A549 (cell line): ENCODE measurements around the gene SLC26A1. TPM values are rescaled to one million over a fixed set of nuclear protein-coding genes. Genes with fewer than 3 reads are reported as not detected.

ENCODE experiments used
- ATAC-seq, 2 experiments: fragments of 200-7000 bp in 1 of 2; fragments of >200 bp in 1 of 2; cut with Nextera tagmentation in 1 of 2; cut with Tn5 transposase in 1 of 2; 3 replicates each; pipeline versions ENCODE4 v1.8.0 to v1.9.1; 2018 to 2020; ENCODE audit warnings: mild to moderate bottlenecking in 1 of 2, moderate library complexity in 1 of 2
- CTCF ChIA-PET: fragments of 300-600 bp; sonication (Branson Sonifier 250); formaldehyde crosslinking; extraction: SDS; loops from one replicate; lab custom pipeline; 2021; ENCODE audit warnings: antibody characterized with exemption, inconsistent platforms; lab: Yijun Ruan, JAX
- POLR2A ChIA-PET: fragments of 350-600 bp; formaldehyde crosslinking; extraction: SDS; loops from one replicate; lab custom pipeline; 2021; ENCODE audit warnings: antibody characterized with exemption, inconsistent platforms; lab: Yijun Ruan, JAX
- DNase-seq, 2 experiments: peaks; one replicate each; pipeline versions ENCODE4 v3.0.0 to v3.0.0-alpha.2; 2011 to 2016; ENCODE audit warnings: low read depth in 1 of 2, low spot score in 1 of 2
- FAIRE-seq: peaks from 2 replicates; lab custom pipeline; 2011; peaks lifted over from hg19 to GRCh38; lab: Jason Lieb, UNC
- H3K27ac ChIP-seq, 2 experiments: fragments of >200 bp; sonication (Bioruptor Twin); formaldehyde crosslinking; 3 replicates each; pipeline ENCODE4 v1.5.1; 2016 to 2017
- H3K4me1 ChIP-seq: fragments of >200 bp; sonication (Bioruptor Twin); formaldehyde crosslinking; 3 replicates; pipeline ENCODE4 v1.6.1; 2016
- H3K4me2 ChIP-seq: fragments of >200 bp; sonication (Bioruptor Twin); formaldehyde crosslinking; 3 replicates; pipeline ENCODE4 v1.6.1; 2016
- H3K4me3 ChIP-seq: fragments of >200 bp; sonication (Bioruptor Twin); formaldehyde crosslinking; 3 replicates; pipeline ENCODE4 v1.5.1; 2016
- H3K9me3 ChIP-seq: fragments of >200 bp; sonication (Bioruptor Twin); formaldehyde crosslinking; 3 replicates; pipeline ENCODE4 v1.6.1; 2016
- BHLHE40 ChIP-seq: IDR thresholded peaks from 2 replicates; pipeline ENCODE4 v1.6.1; 2012; ENCODE audit warnings: low read depth, low read length, inconsistent platforms
- CBX2 ChIP-seq: fragments of 200-600 bp; sonication (generic); IDR thresholded peaks from 2 replicates; pipeline ENCODE4 v1.6.1; 2016; ENCODE audit warnings: low read depth, mild to moderate bottlenecking, borderline replicate concordance
- CBX8 ChIP-seq: fragments of 200-600 bp; sonication (generic); IDR thresholded peaks from 2 replicates; pipeline ENCODE4 v1.6.1; 2016
- CEBPB ChIP-seq, 2 experiments: fragments of >200 bp in 1 of 2; sonication (Bioruptor Twin) in 1 of 2; formaldehyde crosslinking in 1 of 2; IDR thresholded peaks; 2 replicates each; pipeline ENCODE4 v1.6.1; 2012 to 2016
- CHD2 ChIP-seq: fragments of 150-350 bp; IDR thresholded peaks from 2 replicates; pipeline ENCODE4 v1.6.1; 2014; ENCODE audit warnings: low read length; ENCODE audit not compliant: partially characterized antibody
- FOSL2 ChIP-seq, 2 experiments: fragments of 450-650 bp in 1 of 2; fragments of >200 bp in 1 of 2; sonication (Bioruptor Twin) in 1 of 2; formaldehyde crosslinking; IDR thresholded peaks; 2 replicates each; pipeline versions ENCODE4 v1.5.0 to v1.6.1; 2016 to 2020; ENCODE audit warnings: mild to moderate bottlenecking in 1 of 2, moderate library complexity in 1 of 2
- FOXS1 ChIP-seq: fragments of 250-450 bp; sonication (Bioruptor Pico); IDR thresholded peaks from 2 replicates; pipeline ENCODE4 v1.5.0; 2020; ENCODE audit warnings: mild to moderate bottlenecking, moderate library complexity
- HMGXB4 ChIP-seq: fragments of 250-450 bp; sonication (Bioruptor Pico); IDR thresholded peaks from 2 replicates; pipeline ENCODE4 v1.5.0; 2021; ENCODE audit warnings: mild to moderate bottlenecking, moderate library complexity, borderline replicate concordance
- KDM1A ChIP-seq: fragments of 200-600 bp; sonication (generic); IDR thresholded peaks from 2 replicates; pipeline ENCODE4 v1.6.1; 2016; ENCODE audit warnings: low read depth, mild to moderate bottlenecking
- MAFK ChIP-seq: fragments of 450-650 bp; IDR thresholded peaks from 2 replicates; pipeline ENCODE4 v1.6.1; 2014; ENCODE audit not compliant: partially characterized antibody
- NPAS2 ChIP-seq: fragments of 250-450 bp; sonication (Bioruptor Pico); IDR thresholded peaks from 2 replicates; pipeline ENCODE4 v1.8.0; 2022; ENCODE audit warnings: mild to moderate bottlenecking, moderate library complexity, borderline replicate concordance
- RARB ChIP-seq: fragments of 250-450 bp; sonication (Bioruptor Pico); IDR thresholded peaks from 2 replicates; pipeline ENCODE4 v1.8.0; 2021; ENCODE audit warnings: mild to moderate bottlenecking, moderate library complexity
- RFX5 ChIP-seq: fragments of 450-650 bp; IDR thresholded peaks from 2 replicates; pipeline ENCODE4 v1.7.1; 2014; ENCODE audit warnings: antibody characterized with exemption, mild to moderate bottlenecking, moderate library complexity
- SMC3 ChIP-seq: fragments of >200 bp; sonication (Bioruptor Twin); formaldehyde crosslinking; IDR thresholded peaks from 3 replicates; pipeline ENCODE4 v1.6.1; 2018; ENCODE audit warnings: inconsistent platforms
- TFCP2L1 ChIP-seq: fragments of 250-450 bp; sonication (Bioruptor Pico); IDR thresholded peaks from 2 replicates; pipeline ENCODE4 v1.5.0; 2021; ENCODE audit warnings: mild to moderate bottlenecking
- TP53 ChIP-seq: fragments of 250-450 bp; sonication (Bioruptor Pico); IDR thresholded peaks from 2 replicates; pipeline ENCODE4 v1.5.0; 2021; ENCODE audit warnings: mild to moderate bottlenecking, moderate library complexity
- ZSCAN20 ChIP-seq: fragments of 250-450 bp; sonication (Bioruptor Pico); IDR thresholded peaks from 2 replicates; pipeline ENCODE4 v1.8.0; 2022; ENCODE audit warnings: mild to moderate bottlenecking, moderate library complexity
- WGBS: methylation state at CpG from one replicate; pipeline ENCODE4 v1.1.6; 2017; ENCODE audit errors: missing lambda C conversion rate; 5-methylcytosine and 5-hydroxymethylcytosine counted together
- polyA plus RNA-seq, 4 experiments: library from polyadenylated mRNA; depleted of rRNA in 3 of 4; stranded (reverse); fragments of >200 nt; fragmentation: RNase III in 1 of 4; extraction: RNeasy Plus Mini Kit Qiagen cat#74134 plus additional on column Dnase treatment in 1 of 4; gene quantifications; 2 replicates in 3 of 4; 3 replicates in 1 of 4; pipeline ENCODE4 v1.2.3, GENCODE V29; 2011 to 2017
- TF ChIP-seq, protein P1 (sequence below): fragments of 450-650 bp; IDR thresholded peaks from 2 replicates; pipeline ENCODE4 v1.6.1; 2014; ENCODE audit warnings: antibody characterized with exemption
- TF ChIP-seq, protein P2 (sequence below): fragments of >200 bp; sonication (Bioruptor Twin); formaldehyde crosslinking; IDR thresholded peaks from 3 replicates; pipeline ENCODE4 v1.5.1; 2016

Gene SLC26A1
- polyA plus RNA-seq, 2 of the 4 experiments (the other 2 are of a cell fraction), result 0.23 to 0.61 TPM

GRCh38 chr4:989722-990471 is 3.3 kb downstream of the SLC26A1 start:
- H3K4me2 ChIP-seq, result no peak overlapping the region
- 100% methylated on average over 4 of the region's 58 CpGs for WGBS
- FAIRE-seq, result no peak

DNA sequence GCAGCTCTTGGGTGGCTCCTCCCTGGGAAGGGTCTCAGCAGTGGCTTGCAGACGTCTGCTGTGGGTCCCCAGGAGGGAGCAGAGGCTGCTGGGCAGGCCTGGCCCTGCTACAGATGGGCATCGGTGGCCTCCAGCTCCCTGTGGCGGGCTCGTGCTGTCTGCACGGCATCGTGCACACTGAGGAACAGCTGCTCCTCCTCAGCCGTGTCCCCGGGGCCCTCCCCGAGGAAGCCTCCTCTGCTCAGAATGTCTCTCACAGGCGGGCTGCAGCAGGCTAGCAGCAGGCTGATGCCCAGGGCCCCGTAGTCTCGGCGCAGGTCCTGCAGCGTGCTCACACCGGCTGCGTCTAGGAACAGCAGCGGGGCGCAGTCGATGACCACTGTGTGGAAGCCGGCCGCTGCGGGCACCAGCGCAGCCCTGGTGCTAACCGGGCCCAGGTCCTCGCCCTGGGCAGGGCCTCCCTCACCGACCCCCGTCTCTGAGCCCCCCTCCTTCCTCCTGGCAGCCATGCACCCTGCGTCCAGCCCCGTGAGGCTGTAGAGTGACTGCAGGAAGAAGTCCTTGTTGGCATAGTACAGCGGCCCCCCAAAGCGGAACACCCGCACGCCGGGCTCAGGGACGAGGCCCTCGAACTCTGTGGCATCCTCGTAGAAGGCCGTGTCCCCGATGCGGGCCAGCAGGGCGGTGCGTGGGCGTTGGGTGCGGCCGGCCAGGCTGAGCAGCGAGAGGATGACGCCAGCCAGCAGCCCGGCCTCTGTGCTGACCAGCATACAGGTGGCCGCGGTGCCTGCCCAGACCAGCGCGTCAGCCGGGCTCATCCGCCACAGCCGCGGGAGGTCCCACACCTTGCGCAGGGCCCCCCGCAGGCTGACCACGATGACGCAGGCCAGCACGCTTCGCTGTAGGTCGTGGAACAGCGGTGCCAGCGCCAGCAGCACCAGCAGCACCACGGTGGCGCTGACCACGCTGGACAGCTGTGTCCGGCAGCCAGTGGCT is 4.2 kb downstream of the SLC26A1 start:
- DNase-seq, result no peak
- 96% methylated on average over 25 of the region's 69 CpGs for WGBS
- ATAC-seq, result no peak
- Histone ChIP-seq H3K9me3 (no peaks in the 10 kb centered on the region), H3K27ac (no peak overlapping the region; a peak in 1 of 6 replicates), H3K4me1 (peaks cover 31% of the 10 kb centered on the region), H3K4me2 (no peak overlapping the region; the same call in 2 of the 3 replicates), H3K4me3 (no peak overlapping the region)
- ChIA-PET POLR2A (no interaction called here), CTCF (interaction anchor here (0.9 kb wide), 1 partner anchor 246 kb away, joined by 4 read pairs; no protein-coding TSS in a partner anchor)
- no peak for FAIRE-seq
- TF ChIP-seq KDM1A (no peak), SMC3 (no peak), CBX8 (no peak), CEBPB (IDR thresholded peaks at IDR 0.05) (no peak), TP53 (CRISPR knock-in tag) (no peak), CBX2 (no peak), MAFK (no peak), ZSCAN20 (CRISPR knock-in tag) (no peak), FOXS1 (CRISPR knock-in tag) (no peak), HMGXB4 (CRISPR knock-in tag) (no peak), RARB (no peak), BHLHE40 (no peak), FOSL2 (IDR thresholded peaks at IDR 0.05) (no peak), FOSL2 (CRISPR knock-in tag; IDR thresholded peaks at IDR 0.05) (no peak), TFCP2L1 (CRISPR knock-in tag) (no peak), CHD2 (no peak), NPAS2 (CRISPR knock-in tag) (no peak)
- TF ChIP-seq, protein P1, sequence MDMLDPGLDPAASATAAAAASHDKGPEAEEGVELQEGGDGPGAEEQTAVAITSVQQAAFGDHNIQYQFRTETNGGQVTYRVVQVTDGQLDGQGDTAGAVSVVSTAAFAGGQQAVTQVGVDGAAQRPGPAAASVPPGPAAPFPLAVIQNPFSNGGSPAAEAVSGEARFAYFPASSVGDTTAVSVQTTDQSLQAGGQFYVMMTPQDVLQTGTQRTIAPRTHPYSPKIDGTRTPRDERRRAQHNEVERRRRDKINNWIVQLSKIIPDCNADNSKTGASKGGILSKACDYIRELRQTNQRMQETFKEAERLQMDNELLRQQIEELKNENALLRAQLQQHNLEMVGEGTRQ, result no peak
- TF ChIP-seq, protein P2, sequence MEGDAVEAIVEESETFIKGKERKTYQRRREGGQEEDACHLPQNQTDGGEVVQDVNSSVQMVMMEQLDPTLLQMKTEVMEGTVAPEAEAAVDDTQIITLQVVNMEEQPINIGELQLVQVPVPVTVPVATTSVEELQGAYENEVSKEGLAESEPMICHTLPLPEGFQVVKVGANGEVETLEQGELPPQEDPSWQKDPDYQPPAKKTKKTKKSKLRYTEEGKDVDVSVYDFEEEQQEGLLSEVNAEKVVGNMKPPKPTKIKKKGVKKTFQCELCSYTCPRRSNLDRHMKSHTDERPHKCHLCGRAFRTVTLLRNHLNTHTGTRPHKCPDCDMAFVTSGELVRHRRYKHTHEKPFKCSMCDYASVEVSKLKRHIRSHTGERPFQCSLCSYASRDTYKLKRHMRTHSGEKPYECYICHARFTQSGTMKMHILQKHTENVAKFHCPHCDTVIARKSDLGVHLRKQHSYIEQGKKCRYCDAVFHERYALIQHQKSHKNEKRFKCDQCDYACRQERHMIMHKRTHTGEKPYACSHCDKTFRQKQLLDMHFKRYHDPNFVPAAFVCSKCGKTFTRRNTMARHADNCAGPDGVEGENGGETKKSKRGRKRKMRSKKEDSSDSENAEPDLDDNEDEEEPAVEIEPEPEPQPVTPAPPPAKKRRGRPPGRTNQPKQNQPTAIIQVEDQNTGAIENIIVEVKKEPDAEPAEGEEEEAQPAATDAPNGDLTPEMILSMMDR, result no peak

More at GRCh38 chr4:989722-990471, 3.3 kb downstream of the SLC26A1 start:
- ATAC-seq (no peak), DNase-seq (no peak)
- no peak overlapping the region for H3K27ac ChIP-seq
- peaks cover 28% of the 10 kb centered on the region for H3K4me1 ChIP-seq
- ChIA-PET POLR2A (no interaction called here), CTCF (no interaction called here)
- no peak for TF ChIP-seq RFX5
- H3K9me3 ChIP-seq, result no peaks in the 10 kb centered on the region
- no peak overlapping the region for H3K4me3 ChIP-seq
